Prostate gland (tissue), 2 donors: Measurements from ENCODE around the gene TMPRSS11F. TPM values are rescaled to one million over a fixed set of nuclear protein-coding genes. Genes with fewer than 3 reads are reported as not detected.

ENCODE experiments used
- DNase-seq: peaks from one replicate; pipeline ENCODE4 v3.0.0-alpha.2; 2019; ENCODE audit warnings: low spot score
- H3K27ac ChIP-seq, 2 donors: fragments of 200-600 bp; sonication (generic); 2 replicates each; pipeline ENCODE4 v1.5.1; 2017 to 2019
- H3K27me3 ChIP-seq: fragments of 200-600 bp; sonication (generic); replicated peaks from 2 replicates; pipeline ENCODE4 v1.5.1; 2019; ENCODE audit not compliant: insufficient read depth
- H3K36me3 ChIP-seq, 2 donors: fragments of 200-600 bp; sonication (generic); 1 replicate in 1 of 2; 2 replicates in 1 of 2; pipeline versions ENCODE4 v1.5.1 to v1.8.1; 2017 to 2019
- H3K4me1 ChIP-seq: fragments of 200-600 bp; sonication (generic); replicated peaks from 2 replicates; pipeline ENCODE4 v1.5.1; 2019
- H3K4me3 ChIP-seq, 2 donors: fragments of 200-600 bp; sonication (generic); 2 replicates each; pipeline ENCODE4 v1.5.1; 2017 to 2019
- H3K9me3 ChIP-seq: fragments of 200-600 bp; sonication (generic); 2 replicates; pipeline ENCODE4 v1.5.1; 2017
- CTCF ChIP-seq, 4 experiments: fragments of 200-600 bp in 2 of 4; fragments of 450-650 bp in 2 of 4; sonication (generic) in 2 of 4; IDR thresholded peaks; 1 replicate in 3 of 4; 2 replicates in 1 of 4; pipeline ENCODE4 v1.5.1; 2016 to 2019; ENCODE audit warnings: antibody characterized with exemption in 4 of 4, mild to moderate bottlenecking in 2 of 4, moderate library complexity in 2 of 4
- POLR2A ChIP-seq: fragments of 450-650 bp; IDR thresholded peaks from one replicate; pipeline ENCODE4 v1.6.1; 2016; ENCODE audit warnings: antibody characterized with exemption, mild to moderate bottlenecking
- POLR2AphosphoS5 ChIP-seq: sonication (generic); formaldehyde crosslinking; IDR thresholded peaks from one replicate; pipeline ENCODE4 v1.6.1; 2017; ENCODE audit warnings: antibody characterized with exemption
- WGBS: methylation state at CpG from one replicate; pipeline ENCODE4 v1.1.5; 2018; 5-methylcytosine and 5-hydroxymethylcytosine counted together
- intact Hi-C: fragments of 100-400 bp; cut with DNase I; formaldehyde crosslinking; loops from one replicate; pipeline ENCODE4 v1.14.2; 2022
- total RNA-seq, 2 donors: library from RNA; depleted of rRNA; stranded (reverse); fragments of >200 nt; gene quantifications; one replicate each; pipeline ENCODE4 v1.1.0, GENCODE V29; 2016

The TMPRSS11F gene
- total RNA-seq, 2 donors from 2014 or later = 0.34 to 0.46 TPM

DNA sequence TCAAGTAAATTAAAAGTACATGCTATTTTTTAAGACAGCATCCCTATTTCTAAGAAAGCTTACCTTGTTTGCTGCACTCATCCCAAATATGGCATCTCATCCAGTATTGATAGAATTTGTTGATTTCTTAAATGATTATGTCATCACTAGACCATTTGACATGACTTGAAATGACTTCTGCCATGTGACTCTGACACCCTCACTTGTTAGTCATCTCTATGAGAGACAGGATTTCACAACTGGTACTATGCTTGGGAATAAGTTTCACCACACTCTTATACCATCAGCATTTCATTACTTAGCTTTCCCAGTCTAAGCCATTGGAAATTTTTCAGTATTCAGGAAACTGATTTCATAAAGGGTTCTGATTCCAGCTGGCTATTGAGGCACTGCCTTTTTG, 55.3 kb downstream of the TMPRSS11F start:
- H3K4me3 ChIP-seq = no peak overlapping the region
- intact Hi-C loops = no loop called here
- no peaks in the 10 kb centered on the region for H3K9me3 ChIP-seq
- H3K27me3 ChIP-seq = no peaks in the 10 kb centered on the region
- H3K27ac ChIP-seq = no peak overlapping the region
- TF ChIP-seq POLR2AphosphoS5 (no peak), CTCF (IDR thresholded peaks at IDR 0.05) (no peak), POLR2A (no peak)
- no peak for DNase-seq
- H3K36me3 ChIP-seq = no peaks in the 10 kb centered on the region
- H3K4me1 ChIP-seq = no peaks in the 10 kb centered on the region

- intact Hi-C loops = no loop called here
- no peak for DNase-seq
- TF ChIP-seq CTCF (IDR thresholded peaks at IDR 0.05) (no peak), POLR2AphosphoS5 (no peak), POLR2A (no peak)
Observed at GRCh38 chr4:68070302-68070701, 59.4 kb downstream of the TMPRSS11F start.

GRCh38 chr4:68062501-68062900, 67.2 kb downstream of the TMPRSS11F start:
- DNase-seq = no peak
- H3K4me3 ChIP-seq = no peak overlapping the region
- TF ChIP-seq POLR2AphosphoS5 (no peak), POLR2A (no peak), CTCF (IDR thresholded peaks at IDR 0.05) (no peak)
- H3K9me3 ChIP-seq = no peaks in the 10 kb centered on the region
- H3K36me3 ChIP-seq = no peaks in the 10 kb centered on the region
- no peak overlapping the region for H3K27ac ChIP-seq
- H3K27me3 ChIP-seq = no peaks in the 10 kb centered on the region
- WGBS = 92% methylated on average over 8 of the region's 8 CpGs
- intact Hi-C loops = no loop called here
- H3K4me1 ChIP-seq = no peaks in the 10 kb centered on the region

More at GRCh38 chr4:68070302-68070701, 59.4 kb downstream of the TMPRSS11F start:
- Histone ChIP-seq H3K27me3 (no peaks in the 10 kb centered on the region), H3K4me1 (no peaks in the 10 kb centered on the region), H3K9me3 (no peaks in the 10 kb centered on the region), H3K27ac (no peak overlapping the region), H3K36me3 (no peaks in the 10 kb centered on the region), H3K4me3 (no peak overlapping the region)

GRCh38 chr4:68038272-68038671, 91.4 kb downstream of the TMPRSS11F start:
- H3K27me3 ChIP-seq = no peaks in the 10 kb centered on the region
- H3K36me3 ChIP-seq = no peaks in the 10 kb centered on the region
- no peaks in the 10 kb centered on the region for H3K9me3 ChIP-seq
- no peak overlapping the region for H3K4me3 ChIP-seq
- 97% methylated on average over 28 of the region's 28 CpGs for WGBS
- no peak for DNase-seq
- TF ChIP-seq POLR2A (no peak), POLR2AphosphoS5 (no peak)
- no peaks in the 10 kb centered on the region for H3K4me1 ChIP-seq
- intact Hi-C loops = no loop called here
- no peak overlapping the region for H3K27ac ChIP-seq

DNA sequence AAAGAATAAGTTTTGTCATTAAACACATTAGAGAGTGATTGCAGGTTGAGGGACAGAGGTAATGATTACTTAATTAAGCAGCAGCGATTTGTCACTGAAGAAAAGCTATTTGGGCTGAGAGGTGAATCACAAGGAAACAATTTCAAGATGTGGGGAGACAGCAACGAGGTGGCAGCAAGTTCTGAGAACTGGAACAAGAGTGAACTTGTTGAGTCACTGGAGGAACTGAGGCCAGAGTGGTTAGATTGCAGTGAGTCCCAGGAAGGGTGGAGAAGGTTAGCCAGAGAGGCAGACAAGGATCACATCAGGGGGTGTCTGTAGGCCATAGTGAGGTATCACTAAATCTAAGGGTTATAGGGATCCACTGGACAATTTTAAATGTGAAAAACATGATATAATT, 108.5 kb downstream of the TMPRSS11F start:
- H3K27me3 ChIP-seq = no peaks in the 10 kb centered on the region
- 71% methylated on average over 2 of the region's 2 CpGs for WGBS
- intact Hi-C loops = no loop called here
- H3K4me1 ChIP-seq = no peaks in the 10 kb centered on the region
- TF ChIP-seq POLR2AphosphoS5 (no peak), CTCF (IDR thresholded peaks at IDR 0.05) (no peak), POLR2A (no peak)
- no peaks in the 10 kb centered on the region for H3K36me3 ChIP-seq
- no peak for DNase-seq
- no peaks in the 10 kb centered on the region for H3K9me3 ChIP-seq
- no peak overlapping the region for H3K4me3 ChIP-seq
- no peak overlapping the region for H3K27ac ChIP-seq
